ENCODE results near the gene SIGLEC8.
"Not testable (repeated sequence)": the region's sequence is repeated elsewhere in the genome, so short reads cannot be mapped to it uniquely, and the experiment has no call there.

The SIGLEC8 gene

DNA sequence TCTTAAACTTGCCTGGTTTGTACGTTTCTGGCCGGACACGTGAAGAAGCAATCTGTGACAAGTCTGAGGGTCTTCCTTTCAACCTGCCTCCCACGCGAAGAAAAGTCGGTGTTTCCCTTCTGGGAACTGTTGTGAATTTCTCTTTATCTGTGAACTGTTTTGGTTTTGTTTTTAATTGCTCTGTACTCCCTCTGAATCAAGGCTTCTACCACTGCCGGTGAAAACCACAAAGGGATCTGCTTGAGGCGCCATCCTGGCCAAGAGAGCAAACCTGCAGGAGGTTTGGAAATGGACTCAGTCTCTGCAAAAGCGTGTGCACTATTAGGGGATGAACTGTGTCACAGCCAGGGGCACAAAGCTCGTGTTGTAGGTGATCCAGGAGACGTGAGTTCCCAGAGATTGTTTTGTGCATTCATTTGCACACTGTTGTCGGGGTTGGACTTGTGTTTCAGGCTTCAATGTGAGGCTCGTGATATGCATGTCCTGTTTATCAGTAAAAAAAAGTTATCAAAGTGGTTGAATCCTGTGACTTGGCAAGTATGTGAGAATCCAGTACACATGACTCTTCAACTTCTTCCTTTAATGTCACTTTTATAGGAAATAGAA is 9.7 kb downstream of the SIGLEC8 start:
- peak overlapping the region; percentile 51 for H3K4me2 ChIP-seq (ENCODE audit: low read depth, low read length, poor library complexity, severe bottlenecking)
- no peaks in the 10 kb centered on the region for H3F3A ChIP-seq (ENCODE audit: low read depth)
- TF ChIP-seq EZH2phosphoT487 (IDR thresholded peaks at IDR 0.05; ENCODE audit: borderline replicate concordance) = no peak
- TF ChIP-seq, protein P1, sequence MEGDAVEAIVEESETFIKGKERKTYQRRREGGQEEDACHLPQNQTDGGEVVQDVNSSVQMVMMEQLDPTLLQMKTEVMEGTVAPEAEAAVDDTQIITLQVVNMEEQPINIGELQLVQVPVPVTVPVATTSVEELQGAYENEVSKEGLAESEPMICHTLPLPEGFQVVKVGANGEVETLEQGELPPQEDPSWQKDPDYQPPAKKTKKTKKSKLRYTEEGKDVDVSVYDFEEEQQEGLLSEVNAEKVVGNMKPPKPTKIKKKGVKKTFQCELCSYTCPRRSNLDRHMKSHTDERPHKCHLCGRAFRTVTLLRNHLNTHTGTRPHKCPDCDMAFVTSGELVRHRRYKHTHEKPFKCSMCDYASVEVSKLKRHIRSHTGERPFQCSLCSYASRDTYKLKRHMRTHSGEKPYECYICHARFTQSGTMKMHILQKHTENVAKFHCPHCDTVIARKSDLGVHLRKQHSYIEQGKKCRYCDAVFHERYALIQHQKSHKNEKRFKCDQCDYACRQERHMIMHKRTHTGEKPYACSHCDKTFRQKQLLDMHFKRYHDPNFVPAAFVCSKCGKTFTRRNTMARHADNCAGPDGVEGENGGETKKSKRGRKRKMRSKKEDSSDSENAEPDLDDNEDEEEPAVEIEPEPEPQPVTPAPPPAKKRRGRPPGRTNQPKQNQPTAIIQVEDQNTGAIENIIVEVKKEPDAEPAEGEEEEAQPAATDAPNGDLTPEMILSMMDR (conservative IDR thresholded peaks at IDR 0.05; ENCODE audit: low read length) = no peak
- no peaks in the 10 kb centered on the region for H3K9me2 ChIP-seq (replicated peaks; ENCODE audit: low read depth, low read length)
- no peaks in the 10 kb centered on the region for H3K9me3 ChIP-seq (ENCODE audit: insufficient read depth, low read depth, low read length)
- H3K36me3 ChIP-seq (ENCODE audit: insufficient read depth, low read length) = no peaks in the 10 kb centered on the region
- no peaks in the 10 kb centered on the region for H3K27me3 ChIP-seq (ENCODE audit: insufficient read depth, low read length, poor library complexity, severe bottlenecking)
- peak overlapping the region; percentile 68; the same call in 1 of the 2 replicates for H2AFZ ChIP-seq (ENCODE audit: low read length)
- peaks cover 11% of the 10 kb centered on the region for H3K4me1 ChIP-seq (ENCODE audit: insufficient read depth, low read length, poor library complexity, severe bottlenecking)
- peak overlapping the region; percentile 24 for H3K9ac ChIP-seq (ENCODE audit: low read depth, low read length, poor library complexity, severe bottlenecking)
- no peaks in the 10 kb centered on the region for H3K79me2 ChIP-seq (ENCODE audit: insufficient read depth, low read length)
- H3K4me3 ChIP-seq (ENCODE audit: low read length, poor library complexity, severe bottlenecking) = no peak overlapping the region
- H4K20me1 ChIP-seq (ENCODE audit: insufficient read depth, low read length, poor library complexity, severe bottlenecking) = no peaks in the 10 kb centered on the region

- peak overlapping the region; percentile 51 for H3K4me2 ChIP-seq (ENCODE audit: low read depth, low read length, poor library complexity, severe bottlenecking)
- H3K36me3 ChIP-seq (ENCODE audit: insufficient read depth, low read length) = no peaks in the 10 kb centered on the region
Observed at GRCh38 chr19:51448011-51448410, 10.2 kb downstream of the SIGLEC8 start.

GRCh38 chr19:51447510-51447909 is 10.7 kb downstream of the SIGLEC8 start:
- not testable (repeated sequence) for H3K4me3 ChIP-seq (ENCODE audit: low read length, poor library complexity, severe bottlenecking); H3K9me2 ChIP-seq (replicated peaks; ENCODE audit: low read depth, low read length); H3K79me2 ChIP-seq (ENCODE audit: insufficient read depth, low read length)

More at GRCh38 chr19:51448011-51448410, 10.2 kb downstream of the SIGLEC8 start:
- Histone ChIP-seq H4K20me1 (ENCODE audit: insufficient read depth, low read length, poor library complexity, severe bottlenecking) (no peaks in the 10 kb centered on the region), H3K27me3 (ENCODE audit: insufficient read depth, low read length, poor library complexity, severe bottlenecking) (no peaks in the 10 kb centered on the region), H3K9me2 (replicated peaks; ENCODE audit: low read depth, low read length) (no peaks in the 10 kb centered on the region), H3K4me1 (ENCODE audit: insufficient read depth, low read length, poor library complexity, severe bottlenecking) (peaks cover 11% of the 10 kb centered on the region), H3K4me3 (ENCODE audit: low read length, poor library complexity, severe bottlenecking) (no peak overlapping the region), H3K79me2 (ENCODE audit: insufficient read depth, low read length) (no peaks in the 10 kb centered on the region), H3K9ac (ENCODE audit: low read depth, low read length, poor library complexity, severe bottlenecking) (peak overlapping the region; percentile 24), H3K9me3 (ENCODE audit: insufficient read depth, low read depth, low read length) (no peaks in the 10 kb centered on the region), H3F3A (ENCODE audit: low read depth) (no peaks in the 10 kb centered on the region), H2AFZ (ENCODE audit: low read length) (no peak overlapping the region)
- no peak for TF ChIP-seq EZH2phosphoT487 (IDR thresholded peaks at IDR 0.05; ENCODE audit: borderline replicate concordance)
- TF ChIP-seq, protein P1 (conservative IDR thresholded peaks at IDR 0.05; ENCODE audit: low read length) = no peak

More at GRCh38 chr19:51447510-51447909, 10.7 kb downstream of the SIGLEC8 start:
- H3F3A ChIP-seq (ENCODE audit: low read depth); H3K36me3 ChIP-seq (ENCODE audit: insufficient read depth, low read length); H3K9ac ChIP-seq (ENCODE audit: low read depth, low read length, poor library complexity, severe bottlenecking); H3K27me3 ChIP-seq (ENCODE audit: insufficient read depth, low read length, poor library complexity, severe bottlenecking); H4K20me1 ChIP-seq (ENCODE audit: insufficient read depth, low read length, poor library complexity, severe bottlenecking); H3K4me2 ChIP-seq (ENCODE audit: low read depth, low read length, poor library complexity, severe bottlenecking); H2AFZ ChIP-seq (ENCODE audit: low read length); H3K9me3 ChIP-seq (ENCODE audit: insufficient read depth, low read depth, low read length): not testable (repeated sequence)
- H3K4me1 ChIP-seq (ENCODE audit: insufficient read depth, low read length, poor library complexity, severe bottlenecking) = peaks cover 11% of the 10 kb centered on the region
